GM12874 (cell line): ENCODE data around the gene TBC1D22A.

ENCODE experiments used
- TF ChIP-seq, protein P1 (sequence below): IDR thresholded peaks from 2 replicates; pipeline ENCODE4 v1.5.1; 2011; ENCODE audit warnings: low read depth, mild to moderate bottlenecking, control low read depth, low read length, moderate library complexity; ENCODE audit not compliant: insufficient read depth

TBC1D22A gene

DNA sequence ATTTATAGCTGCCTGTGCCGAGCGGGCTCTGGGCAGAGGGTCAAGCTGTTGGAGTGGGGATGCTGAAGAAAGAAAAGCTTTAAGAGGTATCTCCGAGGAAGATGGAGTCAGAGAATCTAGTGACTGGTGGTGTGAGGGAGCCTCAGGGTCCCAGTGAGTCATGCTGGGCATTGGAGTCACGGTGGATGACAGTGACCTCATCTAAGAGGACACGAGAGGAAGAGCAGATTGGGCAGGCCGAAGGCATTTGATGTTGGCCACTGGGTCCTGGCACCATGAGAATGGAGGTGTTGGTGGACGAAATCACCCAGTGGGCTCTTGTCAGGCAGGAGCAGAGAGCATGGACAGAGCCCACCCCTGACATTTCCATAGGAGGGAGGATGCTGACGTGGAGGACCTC lies 68.4 kb downstream of the TBC1D22A start:
- TF ChIP-seq, protein P1, sequence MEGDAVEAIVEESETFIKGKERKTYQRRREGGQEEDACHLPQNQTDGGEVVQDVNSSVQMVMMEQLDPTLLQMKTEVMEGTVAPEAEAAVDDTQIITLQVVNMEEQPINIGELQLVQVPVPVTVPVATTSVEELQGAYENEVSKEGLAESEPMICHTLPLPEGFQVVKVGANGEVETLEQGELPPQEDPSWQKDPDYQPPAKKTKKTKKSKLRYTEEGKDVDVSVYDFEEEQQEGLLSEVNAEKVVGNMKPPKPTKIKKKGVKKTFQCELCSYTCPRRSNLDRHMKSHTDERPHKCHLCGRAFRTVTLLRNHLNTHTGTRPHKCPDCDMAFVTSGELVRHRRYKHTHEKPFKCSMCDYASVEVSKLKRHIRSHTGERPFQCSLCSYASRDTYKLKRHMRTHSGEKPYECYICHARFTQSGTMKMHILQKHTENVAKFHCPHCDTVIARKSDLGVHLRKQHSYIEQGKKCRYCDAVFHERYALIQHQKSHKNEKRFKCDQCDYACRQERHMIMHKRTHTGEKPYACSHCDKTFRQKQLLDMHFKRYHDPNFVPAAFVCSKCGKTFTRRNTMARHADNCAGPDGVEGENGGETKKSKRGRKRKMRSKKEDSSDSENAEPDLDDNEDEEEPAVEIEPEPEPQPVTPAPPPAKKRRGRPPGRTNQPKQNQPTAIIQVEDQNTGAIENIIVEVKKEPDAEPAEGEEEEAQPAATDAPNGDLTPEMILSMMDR: no peak

DNA sequence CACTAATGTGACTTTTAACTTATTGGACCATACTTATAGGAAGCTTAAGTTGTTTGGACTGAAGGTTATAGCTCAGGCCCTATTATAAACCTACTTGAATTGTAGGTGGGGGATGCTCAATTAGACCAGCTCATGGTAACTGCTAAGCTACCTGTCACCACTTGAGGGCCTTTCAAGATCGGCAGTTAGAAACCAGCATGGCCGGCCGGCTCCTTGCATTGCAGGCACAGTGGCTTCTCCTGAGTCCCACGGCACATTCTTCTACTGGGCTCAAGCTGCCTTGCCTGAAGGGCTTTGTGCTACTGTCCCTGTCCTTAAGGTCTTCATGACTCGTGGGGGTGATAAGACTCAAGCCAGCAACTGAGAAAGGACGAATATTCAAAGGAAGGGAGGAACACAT lies 70.8 kb downstream of the TBC1D22A start:
- TF ChIP-seq, protein P1: no peak

DNA sequence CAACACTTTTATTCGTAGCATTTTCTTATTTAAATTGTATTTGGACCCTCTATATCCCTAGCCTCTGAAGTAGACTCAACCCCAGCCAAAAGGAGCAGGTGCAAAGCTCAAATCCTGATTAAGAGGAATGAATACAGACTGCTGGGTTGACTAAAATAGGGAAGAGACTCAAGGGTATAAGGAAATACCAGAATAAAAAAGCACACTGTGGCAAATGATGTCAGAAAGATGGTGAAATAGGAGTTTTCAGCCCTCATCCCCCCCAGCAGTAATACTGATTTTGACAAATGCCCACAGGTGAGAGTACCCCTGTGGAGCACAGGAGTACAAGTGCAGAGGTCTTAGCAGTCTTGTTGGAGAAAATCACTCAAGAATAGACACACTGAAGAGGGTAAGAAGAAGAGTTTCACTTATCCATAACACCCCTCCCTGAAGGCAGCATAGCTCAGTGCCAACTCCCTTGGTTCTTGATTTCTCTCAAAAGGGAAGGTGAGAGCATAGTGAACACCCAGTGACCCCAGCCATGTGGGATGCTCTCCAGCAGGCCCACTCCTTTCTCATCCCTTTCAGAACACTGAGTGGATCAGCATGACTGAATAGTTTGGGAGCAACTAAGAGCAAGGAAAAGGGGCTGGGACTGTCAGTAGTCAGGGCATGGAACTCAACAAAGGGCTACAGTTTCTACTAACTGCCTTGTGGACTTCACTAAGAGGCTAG lies 71.7 kb downstream of the TBC1D22A start:
- TF ChIP-seq, protein P1: no peak

DNA sequence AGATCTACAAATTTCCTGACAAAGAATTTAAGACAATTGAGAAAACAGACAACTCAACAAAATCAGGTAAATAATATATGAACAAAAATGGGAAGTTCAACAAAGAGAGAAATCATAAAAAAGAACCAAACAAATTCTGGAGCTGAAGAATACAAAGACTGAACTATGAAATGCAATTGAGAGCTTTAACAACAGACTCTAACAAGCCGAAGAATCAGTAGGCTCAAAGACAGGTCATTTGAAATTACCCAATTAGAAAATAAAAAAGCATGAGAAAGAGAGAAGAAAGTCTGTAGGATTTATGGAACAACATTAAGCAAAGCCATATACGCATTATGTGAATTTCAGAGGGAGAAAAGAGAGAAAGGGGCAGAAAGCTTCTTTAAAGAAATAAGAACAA lies 72.8 kb downstream of the TBC1D22A start:
- TF ChIP-seq, protein P1: no peak

DNA sequence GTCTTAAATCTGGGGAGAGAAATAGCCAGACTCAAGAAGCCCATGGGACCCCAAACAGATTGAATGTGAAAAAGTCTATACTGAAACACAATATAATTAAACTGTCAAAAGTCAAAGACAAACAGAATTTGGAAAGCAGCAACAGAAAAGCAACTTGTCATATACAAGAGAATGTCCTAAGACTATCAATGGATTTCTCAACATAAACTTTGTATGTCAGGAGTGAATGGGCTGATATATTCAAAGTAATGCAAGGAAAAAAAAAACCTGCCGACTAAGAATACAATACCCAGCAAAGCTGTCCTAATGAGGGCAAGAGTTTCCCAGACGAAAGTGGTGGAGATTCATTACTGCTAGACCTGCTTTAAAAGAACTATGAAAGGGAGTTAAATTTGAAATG lies 73.2 kb downstream of the TBC1D22A start:
- TF ChIP-seq, protein P1: no peak

DNA sequence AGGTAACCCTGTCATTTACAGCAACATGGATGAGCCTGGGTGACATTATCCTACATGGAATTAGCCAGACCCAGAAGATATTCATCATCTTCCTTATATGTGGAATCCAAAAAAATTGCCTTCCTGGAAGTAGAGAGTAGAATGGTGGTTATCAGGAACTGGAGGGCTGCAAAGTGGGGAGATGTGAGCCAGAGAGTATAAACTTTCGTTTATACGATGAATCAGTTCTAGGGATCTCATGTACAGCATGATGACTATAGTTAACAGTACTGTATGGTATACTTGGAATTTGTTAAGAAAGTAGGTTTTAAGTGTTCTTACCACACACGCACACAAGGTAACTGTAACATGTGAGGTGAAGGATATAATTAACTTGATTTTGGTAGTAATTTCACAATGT lies 79.1 kb downstream of the TBC1D22A start:
- TF ChIP-seq, protein P1: no peak

DNA sequence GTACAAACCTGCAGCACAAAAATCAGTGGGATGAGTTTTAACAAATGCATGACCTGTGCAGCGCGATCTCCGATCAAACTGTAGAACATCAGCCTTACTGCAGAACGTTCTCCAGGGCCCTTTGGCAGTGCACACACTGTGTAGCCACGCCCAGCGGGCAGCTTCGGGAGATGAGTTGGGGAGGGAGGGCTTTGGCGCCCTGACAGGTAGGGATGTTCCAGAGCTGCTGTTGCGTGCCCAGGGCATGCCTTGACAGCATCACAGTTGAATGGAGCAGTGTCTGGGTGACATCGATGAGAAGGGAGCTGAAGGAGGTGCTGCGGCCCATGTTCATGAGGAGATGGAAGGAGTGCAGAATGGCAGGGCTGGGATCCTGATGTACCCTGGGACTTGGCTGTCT lies 80.2 kb downstream of the TBC1D22A start:
- TF ChIP-seq, protein P1: no peak
